H1 (cell line): ENCODE data around the gene KLHL1. TPM values are rescaled to one million over a fixed set of nuclear protein-coding genes. Genes with fewer than 3 reads are reported as not detected.

Experiments
- CTCF ChIA-PET: fragments of 300-600 bp; sonication (Branson Sonifier 250); formaldehyde crosslinking; loops from one replicate; lab custom pipeline; 2021; ENCODE audit not compliant: partially characterized antibody; lab: Charles Lee
- POLR2A ChIA-PET: fragments of 300-600 bp; sonication (Branson Sonifier 250); formaldehyde crosslinking; loops from one replicate; lab custom pipeline; 2021; ENCODE audit warnings: inconsistent platforms; ENCODE audit not compliant: partially characterized antibody; lab: Charles Lee
- DNase-seq, 2 experiments: peaks; one replicate each; pipeline versions ENCODE4 v3.0.0 to v3.0.0-alpha.2; 2010 to 2022; ENCODE audit warnings: low spot score in 2 of 2, low read depth in 1 of 2, mixed read lengths in 1 of 2
- FAIRE-seq: peaks from 2 replicates; lab custom pipeline; 2011; peaks lifted over from hg19 to GRCh38; lab: Jason Lieb, UNC
- H2AFZ ChIP-seq: 2 replicates; pipeline ENCODE4 v1.8.1; 2012; ENCODE audit warnings: low read length, inconsistent platforms
- H2AK5ac ChIP-seq: 2 replicates; pipeline ENCODE4 v1.6.1; 2013; ENCODE audit warnings: low read depth, low read length
- H2BK120ac ChIP-seq: replicated peaks from 2 replicates; pipeline ENCODE3; 2013; ENCODE audit warnings: low read depth, low read length, inconsistent platforms
- H2BK12ac ChIP-seq: 2 replicates; pipeline ENCODE4 v1.6.1; 2013; ENCODE audit warnings: low read depth, low read length
- H2BK15ac ChIP-seq: 2 replicates; pipeline ENCODE4 v1.6.1; 2013; ENCODE audit warnings: low read length
- H2BK20ac ChIP-seq: 2 replicates; pipeline ENCODE4 v1.6.1; 2013; ENCODE audit warnings: low read length
- H2BK5ac ChIP-seq: 2 replicates; pipeline ENCODE4 v1.6.1; 2013; ENCODE audit warnings: low read depth, low read length
- H3K14ac ChIP-seq: 2 replicates; pipeline ENCODE4 v1.6.1; 2013; ENCODE audit warnings: inconsistent platforms; ENCODE audit not compliant: insufficient read length
- H3K18ac ChIP-seq: 2 replicates; pipeline ENCODE4 v1.6.1; 2013; ENCODE audit warnings: low read length; ENCODE audit errors: extremely low read depth
- H3K23ac ChIP-seq: 2 replicates; pipeline ENCODE4 v1.6.1; 2013; ENCODE audit warnings: inconsistent platforms; ENCODE audit not compliant: insufficient read length
- H3K23me2 ChIP-seq: 2 replicates; pipeline ENCODE4 v1.6.1; 2013; ENCODE audit warnings: low read depth, low read length
- H3K27ac ChIP-seq: 2 replicates; pipeline ENCODE4 v1.6.1; 2011; ENCODE audit warnings: low read depth, low read length, inconsistent platforms
- H3K27me3 ChIP-seq, 4 experiments: replicated peaks in 1 of 4; 1 replicate in 1 of 4; 2 replicates in 3 of 4; pipeline versions ENCODE4 v1.6.1 to v1.8.1; 2011 to 2013; ENCODE audit warnings: low read length in 3 of 4, mild to moderate bottlenecking in 3 of 4, inconsistent platforms in 2 of 4, mixed read lengths in 2 of 4, moderate library complexity in 1 of 4; ENCODE audit not compliant: control insufficient read depth in 3 of 4, insufficient read depth in 3 of 4; ENCODE audit errors: extremely low read depth in 1 of 4
- H3K36me3 ChIP-seq, 4 experiments: 2 replicates each; pipeline versions ENCODE4 v1.6.1 to v1.8.1; 2011 to 2013; ENCODE audit warnings: mild to moderate bottlenecking in 4 of 4, low read length in 3 of 4, moderate library complexity in 2 of 4, control low read depth in 1 of 4, inconsistent platforms in 1 of 4; ENCODE audit not compliant: insufficient read depth in 4 of 4, control insufficient read depth in 2 of 4
- H3K4ac ChIP-seq: replicated peaks from 2 replicates; pipeline ENCODE3; 2013; ENCODE audit warnings: low read length, low read depth, mixed read lengths, inconsistent platforms; ENCODE audit not compliant: insufficient read length
- H3K4me1 ChIP-seq, 4 experiments: replicated peaks in 1 of 4; 1 replicate in 1 of 4; 2 replicates in 3 of 4; pipeline versions ENCODE4 v1.6.1 to v1.8.1; 2011 to 2013; ENCODE audit warnings: low read length in 3 of 4, inconsistent platforms in 2 of 4, mixed read lengths in 1 of 4; ENCODE audit not compliant: insufficient read depth in 4 of 4, control insufficient read depth in 3 of 4
- H3K4me2 ChIP-seq, 2 experiments: 2 replicates each; pipeline versions ENCODE4 v1.6.1 to v1.8.1; 2011 to 2013; ENCODE audit warnings: low read depth in 2 of 2, low read length in 2 of 2, control low read depth in 1 of 2, inconsistent platforms in 1 of 2, mild to moderate bottlenecking in 1 of 2; ENCODE audit not compliant: insufficient read depth in 1 of 2
- H3K4me3 ChIP-seq, 4 experiments: fragments of 200-600, 300-600 bp in 1 of 4; sonication (generic), shearing (Covaris generic), sonication (Bioruptor Twin) in 1 of 4; 2 replicates each; pipeline versions ENCODE4 v1.5.1 to v1.8.1; 2011 to 2016; ENCODE audit warnings: low read length in 4 of 4, low read depth in 3 of 4, control low read depth in 2 of 4, inconsistent platforms in 2 of 4, mild to moderate bottlenecking in 2 of 4, mixed read lengths in 1 of 4, moderate library complexity in 1 of 4; ENCODE audit not compliant: insufficient read depth in 2 of 4; ENCODE audit errors: extremely low read depth in 1 of 4
- H3K56ac ChIP-seq: replicated peaks from 2 replicates; pipeline ENCODE3; 2013; ENCODE audit warnings: low read depth, mild to moderate bottlenecking, mixed read lengths, low read length, inconsistent platforms; ENCODE audit not compliant: insufficient read length
- H3K79me1 ChIP-seq: 2 replicates; pipeline ENCODE4 v1.6.1; 2013; ENCODE audit warnings: low read depth, low read length, control low read depth
- H3K79me2 ChIP-seq, 2 experiments: 2 replicates each; pipeline versions ENCODE4 v1.6.1 to v1.8.1; 2012 to 2013; ENCODE audit warnings: low read length in 2 of 2, mild to moderate bottlenecking in 2 of 2, inconsistent platforms in 1 of 2; ENCODE audit not compliant: insufficient read depth in 2 of 2, control insufficient read depth in 1 of 2
- H3K9ac ChIP-seq, 4 experiments: replicated peaks in 1 of 4; 1 replicate in 1 of 4; 2 replicates in 3 of 4; pipeline versions ENCODE4 v1.6.1 to v1.8.1; 2011 to 2013; ENCODE audit warnings: low read depth in 3 of 4, low read length in 3 of 4, control low read depth in 2 of 4, mild to moderate bottlenecking in 2 of 4, moderate library complexity in 2 of 4, inconsistent platforms in 1 of 4; ENCODE audit errors: extremely low read depth in 1 of 4
- H3K9me3 ChIP-seq, 2 experiments: 2 replicates each; pipeline versions ENCODE4 v1.6.1 to v1.8.1; 2012 to 2013; ENCODE audit warnings: mild to moderate bottlenecking in 2 of 2, moderate library complexity in 2 of 2, control low read depth in 1 of 2, inconsistent platforms in 1 of 2, low read depth in 1 of 2, low read length in 1 of 2, mixed read lengths in 1 of 2; ENCODE audit not compliant: insufficient read depth in 2 of 2
- H4K20me1 ChIP-seq, 2 experiments: replicated peaks in 1 of 2; 2 replicates each; pipeline versions ENCODE3 to v1.8.1; 2011 to 2013; ENCODE audit warnings: inconsistent platforms in 2 of 2, low read length in 2 of 2, mild to moderate bottlenecking in 1 of 2; ENCODE audit not compliant: insufficient read depth in 2 of 2, control insufficient read depth in 1 of 2
- H4K5ac ChIP-seq: 2 replicates; pipeline ENCODE4 v1.6.1; 2013; ENCODE audit warnings: low read length, low read depth, mixed read lengths, inconsistent platforms; ENCODE audit not compliant: insufficient read length
- H4K8ac ChIP-seq: 2 replicates; pipeline ENCODE4 v1.8.0; 2013; ENCODE audit warnings: mild to moderate bottlenecking, moderate library complexity, low read length, inconsistent platforms; ENCODE audit not compliant: insufficient read depth; ENCODE audit errors: extremely low read depth
- H4K91ac ChIP-seq: replicated peaks from 2 replicates; pipeline ENCODE3; 2013; ENCODE audit warnings: low read length, mixed read lengths, inconsistent platforms; ENCODE audit not compliant: insufficient read length
- BCL11A ChIP-seq, 2 experiments: IDR thresholded peaks; one replicate each; pipeline ENCODE4 v1.6.1; 2011; ENCODE audit warnings: low read depth in 2 of 2, low read length in 2 of 2, mild to moderate bottlenecking in 2 of 2
- CTBP2 ChIP-seq: IDR thresholded peaks from 2 replicates; pipeline ENCODE4 v1.7.0; 2011; ENCODE audit warnings: borderline replicate concordance, mild to moderate bottlenecking, moderate library complexity, mixed read lengths, low read length; ENCODE audit not compliant: insufficient read depth, insufficient read length
- WGBS, 2 experiments: shearing (Covaris generic) in 1 of 2; methylation state at CpG; one replicate each; pipeline versions ENCODE4 v1.1.6 to v1.1.7; 2013 to 2015; ENCODE audit warnings: low lambda C conversion rate in 2 of 2, mixed read lengths in 2 of 2, inconsistent platforms in 1 of 2, low coverage in 1 of 2, missing lambda C conversion rate in 1 of 2; ENCODE audit not compliant: insufficient replicate concordance in 2 of 2, insufficient coverage in 1 of 2, insufficient read length in 1 of 2; ENCODE audit errors: extremely low coverage in 1 of 2, missing lambda C conversion rate in 1 of 2; 5-methylcytosine and 5-hydroxymethylcytosine counted together
- polyA plus RNA-seq, 7 experiments: library from polyadenylated mRNA; depleted of rRNA in 3 of 7; stranded (reverse) in 5 of 7; unstranded in 2 of 7; fragments of >200 nt in 5 of 7; fragments of 200-250 nt in 2 of 7; gene quantifications; 1 replicate in 5 of 7; 2 replicates in 1 of 7; 4 replicates in 1 of 7; pipeline versions ENCODE4 v1.2.1 to v1.2.3, GENCODE V29; 2011 to 2013; ENCODE audit warnings: missing spikeins in 2 of 7, mixed read lengths in 2 of 7
- total RNA-seq: library from RNA; stranded (reverse); fragmentation: NEBNext Ultra II Directional; extraction: Animal tissue kit (Norgen Biotek cat#: 25700); gene quantifications from 2 replicates; pipeline ENCODE4 v1.2.1, GENCODE V29; 2021

KLHL1 gene
- total and polyA plus RNA-seq, 2 of the 8 experiments (the other 6 are each of a cell fraction or from before 2014, with no cell fraction given) = not detected

GRCh38 chr13:69690999-69691398 is 417.3 kb downstream of the KLHL1 start:
- H2BK15ac ChIP-seq = no peak overlapping the region
- H3K4me2 ChIP-seq = no peak overlapping the region
- DNase-seq = no peak
- H4K91ac ChIP-seq = no peak overlapping the region
- H2AK5ac ChIP-seq = no peak overlapping the region
- H4K8ac ChIP-seq = no peak overlapping the region
- H3K9ac ChIP-seq = no peak overlapping the region
- H3K14ac ChIP-seq = no peak overlapping the region
- no peaks in the 10 kb centered on the region for H3K9me3 ChIP-seq
- no peak overlapping the region for H2BK12ac ChIP-seq
- no peak overlapping the region for H3K18ac ChIP-seq
- no peak overlapping the region for H2BK120ac ChIP-seq
- H2BK5ac ChIP-seq = no peak overlapping the region
- H3K79me2 ChIP-seq = no peaks in the 10 kb centered on the region
- ChIA-PET CTCF (no interaction called here), POLR2A (no interaction called here)
- TF ChIP-seq BCL11A (IDR thresholded peaks at IDR 0.05; ENCODE audit: low read depth in 2 of 2, low read length in 2 of 2) = no peak
- no peak for TF ChIP-seq CTBP2
- H2AFZ ChIP-seq = no peak overlapping the region
- H3K23ac ChIP-seq = no peak overlapping the region
- H2BK20ac ChIP-seq = no peak overlapping the region
- no peak overlapping the region for H3K4me3 ChIP-seq
- H3K56ac ChIP-seq = no peak overlapping the region
- no peak overlapping the region for H3K27ac ChIP-seq
- no peaks in the 10 kb centered on the region for H4K20me1 ChIP-seq
- H3K36me3 ChIP-seq = no peaks in the 10 kb centered on the region
- WGBS, 2 experiments = 78% methylated on average over 3 of the region's 3 CpGs; no CpG with 5 or more reads in 1 of the 2 experiments
- 0 out of 7 replicates have a peak, but pooled peaks cover 0 to 2% (median 0%) of the 10 kb centered on the region in 4 experiments for H3K4me1 ChIP-seq
- FAIRE-seq = no peak
- H3K23me2 ChIP-seq = no peaks in the 10 kb centered on the region
- H3K4ac ChIP-seq = no peak overlapping the region
- H3K79me1 ChIP-seq = no peaks in the 10 kb centered on the region
- H4K5ac ChIP-seq = no peak overlapping the region
- no peaks in the 10 kb centered on the region for H3K27me3 ChIP-seq
